ENCODE measurements around the gene DENND10. TPM values are rescaled to one million over a fixed set of nuclear protein-coding genes. Genes with fewer than 3 reads are reported as not detected.
"Not testable (repeated sequence)": the region's sequence is repeated elsewhere in the genome, so short reads cannot be mapped to it uniquely, and the experiment has no call there.

The DENND10 gene
- total RNA-seq, 1 experiment from 2014 or later, result 36.3 TPM

- no peak for DNase-seq (ENCODE audit: low read depth)
Observed at GRCh38 chr10:119098576-119098975, 5.3 kb upstream of the DENND10 start.

GRCh38 chr10:119100434-119101238 is 3.3 kb upstream of the DENND10 start:
- DNase-seq (ENCODE audit: low read depth), result no peak

- no peak for DNase-seq (ENCODE audit: low read depth)
Observed at GRCh38 chr10:119101366-119102098, 2.4 kb upstream of the DENND10 start.

GRCh38 chr10:119103241-119103902 is 541 bp upstream of the DENND10 start:
- no peak for DNase-seq (ENCODE audit: low read depth)

DNA sequence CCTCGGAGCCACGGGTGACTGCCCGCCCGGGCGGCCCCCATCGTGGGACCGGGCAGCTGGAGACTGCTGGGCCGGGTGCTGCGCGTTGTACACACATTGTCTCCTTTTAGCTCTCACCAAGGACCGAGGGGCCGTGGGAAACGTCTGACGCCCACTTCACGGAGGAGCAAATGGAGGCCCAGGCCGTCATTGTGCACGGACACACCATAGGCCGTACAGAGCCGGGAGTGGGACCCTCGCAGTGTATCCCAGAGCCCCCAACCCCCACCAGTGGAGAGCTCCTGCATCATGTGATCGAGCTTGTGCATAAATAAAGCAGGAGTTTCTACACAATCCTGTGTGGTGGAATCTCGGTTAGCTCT is 722 bp downstream of the DENND10 start:
- DNase-seq (ENCODE audit: low read depth), result no peak

DNA sequence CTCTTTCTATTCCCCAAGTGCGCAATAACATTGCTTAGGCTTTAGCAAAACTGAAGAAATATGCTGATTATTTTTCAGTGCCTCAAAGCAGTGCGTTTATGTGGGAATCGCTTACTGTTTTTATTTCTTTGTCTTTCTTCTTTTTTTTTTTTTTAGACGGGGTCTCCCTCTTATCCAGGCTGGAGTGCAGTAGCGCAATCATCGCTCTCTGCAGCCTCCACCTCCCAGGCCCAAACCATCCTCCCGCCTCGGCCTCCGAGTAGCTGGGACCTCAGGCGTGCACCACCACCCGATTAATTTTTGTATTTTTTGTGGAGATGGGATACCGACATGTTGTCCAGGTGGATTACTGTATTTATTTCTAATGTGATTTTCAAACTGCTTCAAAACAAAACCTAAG is 1.2 kb downstream of the DENND10 start:
- DNase-seq (ENCODE audit: low read depth), result no peak

- DNase-seq (ENCODE audit: low read depth), result not testable (repeated sequence)
Observed at GRCh38 chr10:119105899-119106298, 2.0 kb downstream of the DENND10 start.

- DNase-seq (ENCODE audit: low read depth), result not testable (repeated sequence)
Observed at GRCh38 chr10:119107106-119107505, 3.2 kb downstream of the DENND10 start.

DNA sequence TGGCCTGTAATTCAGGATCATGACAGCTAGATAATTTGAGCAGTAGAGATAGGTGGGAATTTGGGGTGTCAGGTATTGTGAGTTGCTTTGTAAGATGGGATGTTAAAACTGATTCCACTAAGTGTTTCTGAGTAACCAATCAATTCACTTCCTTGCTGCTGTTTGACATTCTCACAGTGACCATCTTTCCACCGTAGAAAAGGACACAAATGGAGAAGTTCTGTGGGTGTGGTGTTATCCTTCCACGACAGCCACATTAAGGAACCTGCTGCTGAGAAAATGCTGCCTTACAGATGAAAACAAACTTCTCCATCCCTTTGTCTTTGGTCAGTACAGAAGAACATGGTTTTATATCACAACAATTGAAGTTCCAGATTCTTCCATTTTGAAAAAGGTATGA is 3.9 kb downstream of the DENND10 start:
- not testable (repeated sequence) for DNase-seq (ENCODE audit: low read depth)

DNA sequence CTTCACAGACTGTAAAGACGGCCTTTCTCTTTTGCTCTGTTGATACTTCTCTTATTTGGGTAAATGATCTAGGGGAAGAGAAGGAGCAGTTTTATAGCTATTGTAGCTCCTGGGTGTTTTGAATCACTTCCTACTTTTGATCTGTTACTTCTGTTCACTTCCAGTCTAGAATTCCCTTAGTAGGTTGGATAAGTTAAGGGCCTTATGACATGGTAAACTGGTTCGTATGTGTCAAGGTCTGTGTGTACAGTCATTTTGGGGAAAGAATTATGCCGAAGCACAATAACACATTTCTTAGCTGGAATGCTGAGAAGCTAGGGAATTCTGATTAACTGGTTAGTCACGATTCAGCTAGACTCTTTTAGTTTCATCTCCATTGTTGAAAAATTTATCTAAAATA is 8.1 kb downstream of the DENND10 start:
- no peak for DNase-seq (ENCODE audit: low read depth)

GRCh38 chr10:119113751-119114732 is 10.1 kb downstream of the DENND10 start:
- peak; percentile 35 for DNase-seq (ENCODE audit: low read depth)

DNA sequence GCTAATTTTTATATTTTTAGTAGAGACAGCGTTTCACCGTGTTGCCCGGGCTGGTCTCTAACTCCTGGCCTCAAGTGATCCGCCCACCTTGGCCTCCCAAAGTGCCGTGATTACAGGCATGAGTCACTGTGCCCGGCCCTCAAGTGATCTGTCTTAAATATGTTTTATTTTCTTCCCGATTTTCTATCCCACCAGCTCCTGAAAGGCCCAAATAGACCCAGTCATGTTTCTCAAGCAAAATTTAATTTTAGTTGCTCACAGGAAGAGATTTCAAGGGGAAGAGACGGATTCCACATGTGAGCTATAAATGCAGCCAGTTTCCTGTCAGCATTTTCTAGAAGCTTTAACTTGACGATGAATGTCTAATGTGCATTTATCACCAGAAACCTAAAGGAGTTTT is 12.0 kb downstream of the DENND10 start:
- no peak for DNase-seq (ENCODE audit: low read depth)

- no peak for DNase-seq (ENCODE audit: low read depth)
Observed at GRCh38 chr10:119116326-119116951, 12.5 kb downstream of the DENND10 start.

- DNase-seq (ENCODE audit: low read depth), result peak; percentile 21
Observed at GRCh38 chr10:119118231-119118630, 14.3 kb downstream of the DENND10 start.

GRCh38 chr10:119119400-119119799 is 15.5 kb downstream of the DENND10 start:
- no peak for DNase-seq (ENCODE audit: low read depth)

- DNase-seq (ENCODE audit: low read depth), result peak; percentile 58
Observed at GRCh38 chr10:119120413-119120867, 16.5 kb downstream of the DENND10 start.

GRCh38 chr10:119120875-119121274 is 17.0 kb downstream of the DENND10 start:
- DNase-seq (ENCODE audit: low read depth), result no peak

- no peak for DNase-seq (ENCODE audit: low read depth)
Observed at GRCh38 chr10:119125942-119126341, 22.0 kb downstream of the DENND10 start.

DNA sequence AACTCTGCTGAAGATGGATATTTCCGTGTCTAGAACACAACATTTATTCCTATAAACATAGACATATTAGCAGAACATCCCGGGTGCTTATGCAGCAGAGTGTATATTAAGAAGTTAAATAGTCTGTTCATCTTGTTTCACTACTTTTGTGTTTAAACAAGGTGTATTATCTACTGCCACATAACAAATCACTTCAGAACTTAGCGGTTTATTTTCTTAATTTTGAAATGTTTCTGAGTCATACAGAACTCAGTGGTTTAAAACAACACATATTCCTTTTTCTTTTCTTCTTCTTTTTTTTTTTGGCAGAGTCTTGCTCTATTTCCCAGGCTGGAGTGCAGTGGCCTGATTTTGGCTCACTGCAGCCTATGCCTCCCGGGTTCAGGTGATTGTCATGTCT is 25.8 kb downstream of the DENND10 start:
- no peak for DNase-seq (ENCODE audit: low read depth)

DNA sequence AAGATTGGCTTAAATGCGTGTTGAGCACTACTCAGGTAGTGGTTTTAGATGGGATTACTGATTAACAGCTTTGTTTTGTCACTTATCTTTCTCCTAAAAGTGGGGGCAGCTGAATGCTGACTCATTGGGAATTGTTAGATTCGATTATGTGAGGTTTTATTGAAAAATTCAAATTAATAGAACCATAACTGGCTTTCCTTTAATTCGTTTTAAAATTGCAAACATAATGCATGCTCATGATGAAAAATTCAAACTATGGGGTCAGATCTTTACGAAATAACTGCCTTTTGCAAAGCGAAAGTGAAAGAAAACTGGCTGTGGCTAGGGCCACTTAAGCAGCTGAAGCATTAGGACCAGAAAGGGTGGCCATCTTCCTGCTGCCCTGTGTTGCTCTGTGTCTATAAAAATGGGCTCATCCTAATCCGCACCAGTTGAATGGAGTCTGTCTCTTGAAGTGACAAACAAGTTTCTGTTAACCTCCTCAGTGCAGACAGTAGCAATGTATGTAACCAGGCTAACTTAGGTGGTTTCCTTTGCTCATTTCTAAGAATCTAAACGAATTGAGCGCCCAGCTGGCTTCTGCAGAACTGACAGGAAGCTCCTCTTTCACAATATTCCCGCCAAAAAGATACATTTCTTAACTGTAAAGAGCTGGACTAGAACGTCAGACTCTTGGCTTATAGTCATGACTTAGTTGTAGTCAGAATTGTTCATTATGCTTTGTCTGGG is 27.8 kb downstream of the DENND10 start:
- peak; percentile 72 for DNase-seq (ENCODE audit: low read depth)
